GM10847 (cell line): Measurements from ENCODE around the gene EIF5AL1.

Experiments
- POLR2A ChIP-seq: IDR thresholded peaks from 2 replicates; pipeline ENCODE4 v1.6.1; 2011; ENCODE audit not compliant: insufficient read length; ENCODE audit errors: extremely low read depth

The EIF5AL1 gene

GRCh38 chr10:79498291-79498829 is 14.0 kb upstream of the EIF5AL1 start:
- no peak for TF ChIP-seq POLR2A

DNA sequence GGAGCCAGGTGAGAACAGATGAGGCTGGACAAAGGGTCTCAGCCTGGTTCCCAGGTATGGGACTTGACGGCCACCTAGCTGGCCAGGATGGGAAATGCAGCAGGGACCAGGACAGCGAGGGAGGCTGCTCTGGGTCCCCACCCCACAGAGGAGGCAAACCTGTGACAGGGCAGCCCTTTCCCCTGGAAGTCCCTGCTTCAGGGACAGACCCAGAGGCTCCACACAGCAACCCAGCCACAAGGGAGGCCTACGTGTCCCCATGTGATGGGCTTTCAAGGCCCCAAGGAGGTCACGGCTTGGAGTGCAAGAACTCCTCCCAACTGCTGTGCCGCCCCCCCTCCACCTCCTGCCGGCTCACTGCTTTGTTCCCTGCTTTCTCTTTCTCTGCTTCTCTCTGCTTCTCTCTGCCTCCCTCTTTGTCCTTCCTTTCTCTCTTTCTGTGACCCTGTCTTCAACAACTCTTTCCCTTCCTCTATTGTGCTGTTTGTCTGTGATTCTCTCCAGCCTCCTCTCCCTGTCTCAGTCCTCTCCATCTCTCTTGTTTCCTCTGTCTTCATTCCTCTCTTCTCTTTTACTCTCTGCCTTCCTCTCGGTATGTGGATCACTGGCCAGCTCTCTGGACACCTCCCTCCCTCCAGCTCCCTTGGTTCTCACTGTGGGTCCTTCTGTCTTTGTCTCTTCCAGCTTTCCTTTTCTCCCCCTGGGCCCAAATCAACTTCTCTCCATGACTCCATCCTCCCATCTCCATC is 9.6 kb upstream of the EIF5AL1 start:
- no peak for TF ChIP-seq POLR2A

GRCh38 chr10:79505829-79506228 is 6.5 kb upstream of the EIF5AL1 start:
- TF ChIP-seq POLR2A, result no peak

DNA sequence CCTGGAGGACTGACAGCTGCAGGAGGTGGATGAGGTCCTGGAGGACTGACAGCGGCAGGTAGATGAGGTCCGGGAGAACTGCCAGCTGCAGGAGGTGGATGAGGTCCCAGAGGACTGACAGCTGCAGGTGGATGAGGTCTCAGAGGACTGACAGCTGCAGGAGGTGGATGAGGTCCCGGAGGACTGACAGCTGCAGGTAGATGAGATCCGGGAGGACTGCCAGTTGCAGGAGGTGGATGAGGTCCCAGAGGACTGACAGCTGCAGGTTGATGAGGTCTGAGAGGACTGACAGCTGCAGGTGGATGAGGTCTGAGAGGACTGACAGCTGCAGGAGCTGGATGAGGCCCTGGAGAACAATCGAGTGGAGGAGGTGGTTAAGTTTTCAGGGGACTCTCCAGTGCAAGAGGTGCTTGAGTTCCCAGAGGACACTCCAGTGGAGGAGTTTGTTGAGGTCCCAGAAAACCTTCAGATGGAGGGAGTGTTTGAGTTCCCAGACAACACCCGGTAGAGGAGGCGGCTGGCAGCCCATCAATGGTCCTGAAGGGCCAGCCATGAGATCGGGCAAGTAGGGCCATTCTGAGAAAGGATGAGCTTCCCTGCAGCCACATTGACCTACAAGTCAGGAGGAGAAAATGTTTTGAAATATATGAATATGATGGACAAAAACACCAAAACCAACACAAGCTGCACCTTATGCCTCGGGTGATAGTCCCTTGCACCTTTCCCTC is 4.7 kb upstream of the EIF5AL1 start:
- TF ChIP-seq POLR2A, result no peak

DNA sequence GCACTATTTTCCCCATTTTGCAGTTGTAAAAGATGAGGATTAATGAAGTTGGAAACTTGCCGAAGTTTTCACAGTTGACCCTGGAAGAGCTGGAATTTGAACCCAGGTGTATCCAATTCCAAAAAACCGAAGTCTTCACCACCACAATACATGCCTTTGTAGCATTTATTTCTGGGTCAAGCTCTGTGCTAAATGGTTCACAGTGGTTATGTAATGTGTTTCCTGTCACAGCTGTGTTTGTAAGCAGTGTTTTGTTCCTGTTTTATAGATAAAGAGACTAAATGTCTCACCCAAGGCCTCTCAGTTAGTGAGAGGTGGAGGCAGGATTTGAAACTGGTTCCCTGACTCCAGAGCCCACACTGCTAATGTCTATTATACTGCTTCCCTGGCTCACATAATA is 30.3 kb downstream of the EIF5AL1 start:
- TF ChIP-seq POLR2A, result no peak

DNA sequence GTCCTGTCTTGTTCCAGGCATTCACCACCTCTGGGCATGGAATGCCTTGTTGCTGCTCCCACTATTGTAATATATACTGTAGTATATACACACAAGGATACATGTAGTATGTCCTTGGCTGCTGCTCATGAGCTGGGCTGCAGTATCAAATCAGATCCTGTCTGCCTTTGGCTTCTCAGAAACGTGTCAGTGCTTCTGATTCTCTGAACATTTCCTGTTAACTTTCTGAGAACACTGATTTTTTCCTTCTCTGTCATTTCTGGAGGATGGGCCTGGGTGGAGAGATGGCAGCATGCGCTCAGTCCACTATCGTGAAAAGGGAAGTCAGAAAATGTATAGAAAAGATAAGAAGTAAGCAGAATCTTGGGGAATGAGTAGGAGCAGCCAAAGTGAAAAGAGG is 35.6 kb downstream of the EIF5AL1 start:
- TF ChIP-seq POLR2A, result no peak

- no peak for TF ChIP-seq POLR2A
These were observed 39.8 kb downstream of the EIF5AL1 start for GRCh38 chr10:79552143-79552542.

DNA sequence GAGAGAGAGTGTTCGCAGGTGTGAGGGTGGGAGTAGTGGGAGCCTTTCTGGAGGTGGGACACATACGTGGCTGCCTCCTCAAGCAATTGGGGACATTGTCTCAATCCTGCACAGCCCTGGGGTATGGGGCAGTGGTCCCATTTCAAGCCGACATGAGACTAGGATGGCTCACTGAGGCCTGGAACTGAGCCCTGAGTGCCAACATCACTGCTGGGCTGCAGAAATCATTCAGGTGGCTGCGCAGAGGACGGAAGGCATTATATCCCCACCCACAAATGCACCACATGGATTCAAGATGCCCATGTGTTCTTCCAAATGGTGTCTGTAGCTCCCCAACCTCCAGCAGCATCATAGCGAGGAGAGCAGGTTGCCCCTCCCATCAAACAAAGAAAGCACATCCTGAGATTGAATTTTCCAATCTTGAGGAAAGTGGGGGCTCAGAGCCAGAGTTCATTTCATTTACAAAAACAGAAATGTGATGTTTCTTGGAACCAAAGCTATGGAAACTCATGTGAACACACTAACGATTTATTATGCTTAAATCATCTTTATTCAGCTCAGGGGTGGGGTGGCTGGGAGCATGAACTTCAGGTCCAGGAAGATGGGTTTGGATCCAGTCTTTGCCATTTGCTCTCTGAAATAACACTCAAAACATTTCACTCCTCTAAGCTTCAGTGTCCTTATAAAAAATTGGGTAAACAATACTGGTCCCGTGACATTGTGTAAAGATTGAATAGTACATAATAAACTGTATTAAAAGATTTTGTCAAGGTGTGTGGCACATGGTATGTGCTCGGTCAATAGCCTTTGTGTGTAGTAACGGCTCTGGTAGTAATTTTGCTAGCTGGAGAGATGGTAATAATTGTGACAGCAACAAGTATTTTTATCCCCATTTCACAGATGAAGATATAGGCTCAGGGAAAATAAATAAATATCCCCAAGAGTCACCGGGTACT is 43.3 kb downstream of the EIF5AL1 start:
- no peak for TF ChIP-seq POLR2A

GRCh38 chr10:79559726-79560125 is 47.4 kb downstream of the EIF5AL1 start:
- TF ChIP-seq POLR2A, result no peak

DNA sequence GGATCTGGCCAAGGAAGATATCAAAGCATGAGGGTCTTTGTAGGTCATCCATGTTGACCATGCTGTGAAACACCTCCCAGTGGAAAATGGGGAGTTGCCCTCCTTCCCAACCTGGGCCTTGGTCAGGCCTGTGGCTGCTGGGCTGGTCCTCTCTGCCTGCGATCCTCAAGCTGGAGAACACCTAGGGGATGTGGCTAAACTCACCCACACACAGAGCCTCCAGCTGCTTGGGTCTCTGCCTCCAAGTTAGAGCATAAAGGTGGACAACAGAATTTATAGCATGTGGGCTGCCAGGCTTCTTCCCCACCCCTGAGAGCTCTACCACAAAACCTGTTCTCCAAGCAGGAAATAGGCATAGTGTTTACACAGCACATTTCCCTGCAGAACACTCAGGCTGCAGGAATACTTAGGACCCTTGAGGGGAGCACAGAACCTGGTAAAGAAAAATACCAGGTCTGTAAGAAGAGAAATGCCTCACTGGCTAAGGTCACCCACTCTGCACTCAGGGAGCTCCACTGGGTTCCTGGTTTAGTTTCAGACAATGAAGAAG is 47.9 kb downstream of the EIF5AL1 start, which contains the start of gene SFTPA2:
Gene SFTPA2 (minus strand): TSS at position 248 of the 550 bp plus-strand sequence. CDS start 924 bp downstream, outside the sequence.
- no peak for TF ChIP-seq POLR2A

- TF ChIP-seq POLR2A, result no peak
These were observed 48.9 kb downstream of the EIF5AL1 start for GRCh38 chr10:79561257-79561656.

GRCh38 chr10:79562135-79562756 is 49.9 kb downstream of the EIF5AL1 start:
- no peak for TF ChIP-seq POLR2A

- TF ChIP-seq POLR2A, result no peak
These were observed 51.1 kb downstream of the EIF5AL1 start for GRCh38 chr10:79563426-79563825.
